Left colon (tissue), 2 donors: ENCODE results near the gene HLCS. TPM values are rescaled to one million over a fixed set of nuclear protein-coding genes. Genes with fewer than 3 reads are reported as not detected.

Source experiments
- ATAC-seq: fragments of 200-7000 bp; cut with Tn5 transposase; one replicate; pipeline ENCODE4 v1.9.1; 2020; ENCODE audit warnings: mild to moderate bottlenecking, moderate library complexity
- DNase-seq, 2 donors: peaks; one replicate each; pipeline ENCODE4 v3.0.0-alpha.2; 2020
- intact Hi-C, 2 donors: fragments of 100-400 bp; cut with DNase I in 1 of 2; cut with micrococcal nuclease in 1 of 2; formaldehyde crosslinking; loops; one replicate each; pipeline versions ENCODE4 v1.11.2 to v1.14.0; 2022; cut with DNase I, micrococcal nuclease
- total RNA-seq, 2 donors: library from RNA; stranded (reverse); fragmentation: NEBNext Ultra II Directional; extraction: Animal tissue kit (Norgen Biotek cat#: 25700); gene quantifications; one replicate each; pipeline ENCODE4 v1.2.1, GENCODE V29; 2021
- donor health status: DM: no; HTN: no; CAD: no.
- donor health status: DM: yes; HTN: yes; CAD: no.

The HLCS gene
- total RNA-seq, 2 donors from 2014 or later: 14.1 to 18.8 TPM

DNA sequence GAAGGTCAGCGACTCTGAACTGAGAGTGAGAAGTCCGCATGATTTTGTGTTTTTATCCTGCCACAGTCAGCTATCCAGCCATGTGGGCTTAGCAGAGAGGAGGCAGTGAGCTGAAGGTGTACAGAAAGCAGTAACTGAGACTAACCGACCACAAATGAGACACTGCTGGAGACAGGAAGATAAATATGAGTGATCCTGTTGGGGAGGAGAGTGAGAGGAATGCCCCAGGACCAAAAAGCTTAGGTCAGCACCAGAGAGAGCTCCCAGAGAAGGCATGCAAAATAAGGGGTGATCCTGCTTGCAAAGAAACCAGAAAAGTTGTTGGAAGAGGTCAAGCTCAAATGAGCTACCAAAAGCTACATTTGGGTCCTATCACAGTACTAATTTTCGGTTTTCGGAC is 63.7 kb downstream of the HLCS start:
- no peak for DNase-seq
- intact Hi-C loops: no loop called here
- no peak for ATAC-seq

DNA sequence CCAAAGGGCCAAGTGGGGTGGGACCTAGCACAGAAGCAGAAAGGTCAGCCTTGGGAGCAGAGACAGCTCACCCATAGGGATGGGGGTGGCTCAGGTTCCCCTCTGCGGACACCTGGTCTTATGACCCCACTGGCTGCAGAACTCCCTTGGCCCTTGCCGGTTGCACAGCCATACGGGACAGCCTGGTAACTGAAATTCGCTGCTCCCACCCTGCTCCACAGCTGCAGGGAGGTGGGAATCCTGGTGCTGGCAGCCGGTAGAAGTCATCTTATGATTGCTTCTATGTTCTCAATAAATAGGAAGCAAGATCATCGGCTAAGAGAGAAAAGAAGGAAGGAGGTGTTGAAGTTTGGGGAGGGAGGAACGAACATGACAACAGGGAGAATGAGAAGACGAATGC is 64.1 kb downstream of the HLCS start:
- intact Hi-C loops: no loop called here
- DNase-seq: no peak
- no peak for ATAC-seq

DNA sequence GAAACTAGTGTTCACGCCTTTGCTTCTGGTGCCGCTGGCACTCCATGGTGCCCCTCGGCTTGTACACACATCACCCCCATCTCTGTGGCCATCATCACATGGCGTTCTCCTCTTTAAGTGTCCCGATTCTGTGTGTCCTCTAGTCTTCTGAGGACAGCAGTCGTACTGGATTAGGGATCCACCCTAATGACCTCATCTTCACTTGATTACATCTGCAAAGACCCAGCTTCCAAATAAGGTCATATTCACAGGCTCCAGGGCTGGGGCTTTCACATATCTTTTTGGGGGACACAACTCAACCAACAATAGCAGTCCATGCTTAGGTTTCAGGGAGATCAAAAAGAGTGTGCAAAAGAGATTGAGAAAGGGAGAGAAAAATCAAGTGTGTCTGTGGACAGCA is 64.9 kb downstream of the HLCS start:
- no peak for DNase-seq
- ATAC-seq: no peak
- intact Hi-C loops: no loop called here

DNA sequence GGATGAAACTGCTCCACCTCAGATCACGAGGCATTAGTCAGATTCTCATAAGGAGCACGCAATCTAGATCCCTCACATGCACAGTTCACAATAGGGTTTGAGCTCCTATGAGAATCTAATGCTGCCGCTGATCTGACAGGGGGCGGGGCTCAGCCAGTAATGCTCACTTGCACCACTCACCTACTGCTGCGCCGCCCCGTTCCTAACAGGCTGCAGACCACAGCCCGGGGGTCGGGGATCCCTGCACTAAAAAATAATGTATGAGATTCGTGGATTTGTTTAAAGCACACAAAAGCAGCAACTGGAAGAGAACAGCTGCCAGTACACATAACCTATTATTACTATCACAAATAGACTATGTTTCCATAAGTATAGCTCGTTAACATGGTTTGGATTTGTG is 72.9 kb downstream of the HLCS start:
- intact Hi-C loops: no loop called here
- ATAC-seq (no peak), DNase-seq (no peak)

DNA sequence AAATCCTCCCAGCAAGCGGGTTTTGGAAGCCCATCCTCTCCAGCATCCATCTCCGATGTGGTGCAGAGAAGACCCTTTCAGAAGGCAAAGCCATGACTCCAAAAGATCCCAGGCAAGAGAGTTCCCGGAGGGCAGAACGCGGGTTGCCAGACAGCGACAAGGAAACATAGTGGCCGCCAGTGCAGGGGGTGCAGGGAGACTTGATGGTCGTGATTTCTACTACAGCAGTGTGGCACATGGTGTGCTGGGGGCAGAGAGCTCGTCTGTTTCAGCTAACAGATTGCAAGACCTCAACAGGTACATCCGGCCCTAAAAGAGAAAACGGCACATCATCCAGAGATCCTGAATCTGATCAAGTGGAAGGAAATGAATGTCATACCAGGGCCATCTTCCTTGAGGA is 74.3 kb downstream of the HLCS start:
- no peak for ATAC-seq
- intact Hi-C loops: no loop called here
- no peak for DNase-seq

DNA sequence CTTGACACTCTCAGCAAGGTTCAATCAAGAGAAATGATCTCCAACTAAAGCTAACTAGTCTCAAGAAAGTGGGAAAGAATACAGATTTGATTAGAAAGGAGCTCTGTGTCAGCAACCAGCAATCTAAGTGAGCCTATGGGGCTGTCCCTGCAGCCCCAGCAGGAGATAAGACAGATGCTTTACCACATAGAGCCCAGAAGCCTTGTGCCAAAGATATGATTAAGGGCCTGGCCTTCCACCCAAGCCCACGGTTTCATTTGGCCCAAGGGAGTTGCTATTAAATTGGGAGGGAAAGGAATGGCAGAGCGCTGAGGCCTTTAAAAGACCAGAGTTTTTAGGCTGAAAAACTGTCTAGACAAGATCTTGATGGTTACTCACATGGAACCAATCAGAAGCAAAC is 74.8 kb downstream of the HLCS start:
- intact Hi-C loops: no loop called here
- no peak for ATAC-seq
- no peak for DNase-seq

DNA sequence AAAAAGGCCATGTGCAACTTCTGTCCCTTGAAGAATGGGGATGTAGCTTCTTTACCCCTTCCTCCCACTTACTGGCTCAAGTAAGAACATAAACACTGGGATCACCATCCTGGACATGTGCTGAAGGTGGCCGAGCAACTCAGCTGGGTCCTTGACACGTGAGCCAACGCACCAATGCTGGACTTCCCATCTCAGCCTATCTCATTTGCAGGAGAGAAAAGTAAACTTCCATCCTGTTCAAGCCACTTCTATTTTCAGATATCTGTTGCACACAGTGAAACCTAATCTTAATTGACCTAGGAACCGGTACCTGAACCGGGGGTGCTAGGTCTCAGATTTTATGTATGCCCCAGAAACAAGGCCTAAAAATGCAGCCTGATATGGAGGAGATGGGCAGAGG is 75.3 kb downstream of the HLCS start:
- ATAC-seq: no peak
- no peak for DNase-seq
- intact Hi-C loops: no loop called here

DNA sequence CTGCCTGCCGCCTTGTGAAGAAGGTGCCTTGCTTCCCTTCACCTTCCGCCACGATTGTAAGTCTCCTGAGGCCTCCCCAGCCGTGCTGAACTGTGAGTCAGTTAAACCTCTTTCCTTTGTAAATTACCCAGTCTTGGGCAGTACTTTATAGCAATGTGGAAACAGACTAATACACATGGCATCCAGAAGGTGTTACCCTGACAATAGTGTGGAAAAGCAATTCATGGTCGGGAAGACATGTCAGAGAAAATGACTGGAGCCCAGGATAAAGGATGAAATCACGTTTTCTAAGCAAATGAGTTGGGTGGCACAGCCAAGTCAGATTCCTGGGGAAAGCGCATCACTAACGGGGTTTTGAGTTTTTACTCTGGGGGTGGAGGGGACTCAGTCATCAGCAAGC is 76.4 kb downstream of the HLCS start:
- no peak for ATAC-seq
- intact Hi-C loops: no loop called here
- no peak for DNase-seq

DNA sequence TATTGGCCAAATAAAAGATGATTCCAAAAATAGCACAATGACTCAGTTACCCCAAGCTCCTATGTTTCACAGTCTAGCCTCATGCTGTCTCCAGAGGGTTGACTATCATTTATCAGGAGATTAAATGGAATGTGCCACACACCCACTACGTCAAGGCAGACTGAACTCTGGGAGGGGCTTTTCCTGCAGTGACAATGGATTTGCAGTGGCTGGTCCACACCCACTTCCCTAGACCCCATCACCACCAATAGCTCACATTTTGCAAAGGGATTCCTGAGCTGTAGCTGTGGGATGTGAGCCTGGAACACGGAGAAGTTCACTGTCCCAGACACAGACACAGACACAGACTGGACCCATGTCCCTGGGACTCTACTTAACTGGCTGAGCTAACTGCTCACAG is 77.1 kb downstream of the HLCS start:
- intact Hi-C loops: no loop called here
- ATAC-seq (no peak), DNase-seq (no peak)

DNA sequence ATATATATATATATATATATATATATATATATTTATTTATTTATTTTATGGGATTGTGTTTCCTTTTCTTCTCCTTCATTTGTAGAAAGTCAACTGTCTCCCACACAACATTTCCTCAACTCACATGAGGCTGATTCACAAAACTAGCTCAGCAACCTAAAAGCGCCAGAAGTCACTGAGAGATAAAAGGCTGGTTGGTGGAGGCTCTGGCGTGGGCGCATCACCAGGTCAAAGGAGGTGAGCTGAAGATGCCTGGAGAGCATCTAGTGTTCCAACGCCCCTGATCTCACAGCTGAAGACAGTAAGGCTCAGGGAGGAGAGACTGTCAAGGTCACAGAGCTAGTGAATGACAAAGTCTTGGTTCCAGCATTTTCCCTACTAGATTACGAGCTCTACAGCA is 78.0 kb downstream of the HLCS start:
- intact Hi-C loops: no loop called here
- DNase-seq (no peak), ATAC-seq (no peak)

DNA sequence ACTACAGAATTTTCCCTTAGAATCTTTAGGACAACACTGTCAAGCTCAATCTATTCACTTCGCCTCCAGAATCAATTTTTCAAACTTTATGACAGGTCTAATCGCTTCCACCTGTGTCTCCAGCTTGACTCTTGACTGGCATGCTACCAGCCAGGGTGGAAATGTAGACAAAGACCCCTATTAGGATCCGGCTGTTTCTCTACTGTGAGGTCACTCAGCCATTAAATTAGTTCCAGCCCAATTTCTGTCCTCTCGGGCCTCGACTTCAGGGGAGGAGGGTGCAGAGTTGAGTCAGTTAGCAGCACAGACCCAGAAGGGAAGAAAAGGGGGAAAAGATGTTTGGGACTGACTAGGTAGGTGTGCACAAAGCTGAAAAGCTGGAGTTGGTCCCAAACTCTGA is 78.5 kb downstream of the HLCS start:
- no peak for ATAC-seq
- intact Hi-C loops: no loop called here
- DNase-seq: no peak

DNA sequence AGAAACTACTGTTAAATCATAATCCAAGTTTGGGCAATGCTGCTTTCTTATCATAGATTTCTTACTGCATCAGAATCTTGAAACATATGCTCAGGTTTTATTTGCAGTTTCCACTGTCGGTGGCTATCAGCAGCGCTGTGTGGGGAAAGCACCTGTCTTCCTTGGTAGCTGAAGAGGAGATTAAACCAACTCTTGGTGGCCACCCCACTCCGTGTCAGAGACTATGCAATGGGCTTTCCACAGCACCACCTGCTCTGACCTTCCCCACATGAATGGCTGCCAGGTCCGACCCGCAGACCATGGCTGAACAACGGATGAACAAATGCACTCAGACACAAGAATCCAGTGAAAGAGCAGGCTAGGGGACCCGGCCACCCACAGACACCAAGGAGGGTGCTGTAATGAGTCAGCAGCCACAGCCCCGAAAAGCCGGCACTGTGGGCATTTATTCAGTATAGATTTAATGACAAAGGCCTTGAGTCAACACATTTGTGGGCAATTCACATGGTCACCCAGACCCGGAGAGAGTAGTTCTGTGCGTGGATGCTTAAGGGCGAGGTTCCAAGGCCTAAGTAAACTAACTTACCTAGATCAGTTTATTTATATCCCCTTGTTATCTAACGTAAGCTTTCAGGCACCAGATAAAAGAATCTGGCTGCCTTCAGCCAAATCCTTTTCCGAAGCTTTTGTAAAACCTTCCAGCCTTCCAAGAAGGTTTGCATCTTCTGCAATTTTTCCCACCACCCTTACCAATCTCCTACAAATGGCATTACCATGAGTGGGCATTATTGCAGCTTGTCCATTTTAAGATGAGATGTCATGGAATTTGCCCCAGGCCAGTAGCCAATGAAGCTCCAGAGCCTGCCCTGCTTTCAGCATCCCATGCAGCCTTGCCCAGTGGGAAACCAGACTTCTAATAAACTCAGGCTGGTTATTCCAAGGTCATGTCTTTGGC is 82.7 kb downstream of the HLCS start:
- no peak for DNase-seq
- intact Hi-C loops: no loop called here
- no peak for ATAC-seq

DNA sequence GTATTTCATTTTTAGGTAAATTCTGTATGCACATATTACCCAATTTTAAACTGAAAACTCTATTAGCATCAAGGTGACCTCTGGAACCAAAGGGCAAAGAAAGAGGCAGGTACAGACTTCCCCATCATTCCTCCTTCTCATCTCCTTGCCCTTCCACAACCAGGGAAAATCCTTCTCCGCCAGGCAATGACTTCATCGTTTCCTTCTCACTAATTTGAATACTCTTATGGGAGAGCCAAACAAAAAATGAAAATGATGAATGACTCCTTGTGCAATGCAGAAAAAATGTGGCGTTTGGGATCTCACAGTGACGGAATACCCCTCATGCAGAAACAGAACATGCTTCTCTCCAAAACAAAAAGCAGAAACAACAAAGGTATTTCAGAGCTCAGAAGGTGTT is 83.7 kb downstream of the HLCS start:
- no peak for ATAC-seq
- intact Hi-C loops: no loop called here
- DNase-seq: no peak

DNA sequence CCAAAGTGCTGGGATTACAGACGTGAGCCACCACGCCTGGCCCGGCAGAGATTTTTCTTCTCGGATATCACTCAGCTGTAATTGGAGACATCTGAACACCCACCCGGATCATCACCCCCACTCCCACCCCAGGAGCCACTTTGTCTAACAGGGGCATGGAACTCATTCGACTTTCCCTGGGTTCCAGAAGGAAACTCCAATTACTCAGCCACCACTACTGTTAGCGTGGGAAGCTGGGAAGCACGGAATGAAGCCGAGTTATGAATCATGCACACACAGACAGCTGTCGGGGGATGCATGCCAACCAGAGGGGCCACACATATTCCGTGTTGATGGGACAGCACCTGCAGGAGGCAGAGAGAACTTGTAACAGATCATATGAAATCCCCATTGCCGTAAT is 85.2 kb downstream of the HLCS start:
- ATAC-seq: no peak
- intact Hi-C loops: no loop called here
- DNase-seq: no peak

DNA sequence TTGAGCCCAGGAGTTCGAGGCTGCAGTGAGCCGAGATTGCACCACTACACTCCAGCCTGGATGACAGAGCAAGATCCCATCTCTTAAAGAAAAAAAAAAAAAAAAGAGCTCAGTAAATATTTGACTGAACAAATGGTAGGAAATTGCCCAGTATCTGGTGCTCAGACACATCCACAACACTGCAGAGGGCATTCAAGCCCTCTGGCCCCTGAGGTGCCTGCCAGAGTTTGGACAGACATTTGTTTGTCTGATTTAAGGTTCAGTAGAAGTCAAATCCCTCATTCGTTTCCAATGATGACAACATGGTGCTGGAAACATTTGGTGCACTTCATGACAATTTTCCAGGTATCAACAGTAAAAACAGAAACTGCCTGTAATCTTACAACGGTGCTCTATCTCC is 86.6 kb downstream of the HLCS start:
- intact Hi-C loops: no loop called here
- no peak for DNase-seq
- ATAC-seq: no peak

DNA sequence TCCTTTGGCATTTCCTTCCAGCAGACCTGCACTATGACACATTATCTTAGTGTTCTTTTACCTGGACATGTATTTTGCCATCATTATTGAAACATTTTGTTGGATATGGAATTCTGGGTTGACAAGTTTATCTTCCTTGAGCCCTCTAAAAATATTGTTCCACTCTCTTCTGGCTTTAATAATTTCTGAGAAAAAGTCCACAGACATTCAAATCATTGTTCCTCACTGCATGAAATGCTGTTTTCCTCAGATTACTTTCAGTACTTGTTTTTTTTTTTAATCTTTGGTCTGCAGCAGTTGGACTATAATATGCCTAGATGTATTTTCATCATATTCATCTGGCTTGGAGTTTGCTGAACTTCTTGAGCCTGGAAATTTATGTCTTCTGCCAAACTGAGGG is 88.7 kb downstream of the HLCS start:
- intact Hi-C loops: no loop called here
- no peak for DNase-seq
- ATAC-seq: no peak

DNA sequence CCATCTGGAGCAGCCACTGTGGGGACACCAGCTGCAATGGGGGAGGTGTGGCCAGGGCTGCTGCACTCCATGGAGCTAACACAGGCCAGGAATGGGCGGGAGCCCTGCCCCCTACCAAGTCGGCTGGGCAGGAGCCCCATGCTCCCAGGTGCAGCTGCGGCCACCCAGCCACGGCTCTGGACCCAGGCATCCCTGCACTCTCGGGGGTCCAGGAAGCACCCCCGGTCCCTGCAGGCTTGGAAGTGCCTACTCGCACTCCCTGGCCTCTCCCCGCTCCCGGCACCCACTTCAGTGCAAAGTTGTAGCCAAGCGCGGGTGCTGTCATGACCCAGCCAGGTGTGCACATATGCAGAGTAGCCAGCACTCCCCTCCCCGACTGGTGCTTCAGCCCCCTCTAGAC is 91.8 kb downstream of the HLCS start:
- DNase-seq (no peak), ATAC-seq (no peak)
- intact Hi-C loops: no loop called here

DNA sequence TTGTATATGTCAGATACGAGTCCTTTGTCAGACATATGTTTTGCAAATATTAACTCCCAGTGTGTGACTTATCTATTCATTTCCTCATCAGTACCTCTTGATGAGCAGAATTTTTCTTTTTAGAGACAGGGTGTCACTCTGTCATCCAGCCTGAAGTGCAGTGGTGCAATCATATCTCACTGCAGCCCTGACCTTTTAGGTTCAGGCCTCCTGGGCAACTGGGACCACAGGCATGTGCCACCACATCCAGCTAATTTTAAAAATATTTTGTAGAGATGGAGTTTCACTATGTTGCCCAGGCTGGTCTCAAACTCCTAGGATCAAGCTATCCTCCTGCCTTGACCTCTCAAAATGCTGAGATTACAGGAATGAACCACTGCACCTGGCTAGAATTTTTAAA is 93.0 kb downstream of the HLCS start:
- ATAC-seq (no peak), DNase-seq (no peak)
- intact Hi-C loops: no loop called here

DNA sequence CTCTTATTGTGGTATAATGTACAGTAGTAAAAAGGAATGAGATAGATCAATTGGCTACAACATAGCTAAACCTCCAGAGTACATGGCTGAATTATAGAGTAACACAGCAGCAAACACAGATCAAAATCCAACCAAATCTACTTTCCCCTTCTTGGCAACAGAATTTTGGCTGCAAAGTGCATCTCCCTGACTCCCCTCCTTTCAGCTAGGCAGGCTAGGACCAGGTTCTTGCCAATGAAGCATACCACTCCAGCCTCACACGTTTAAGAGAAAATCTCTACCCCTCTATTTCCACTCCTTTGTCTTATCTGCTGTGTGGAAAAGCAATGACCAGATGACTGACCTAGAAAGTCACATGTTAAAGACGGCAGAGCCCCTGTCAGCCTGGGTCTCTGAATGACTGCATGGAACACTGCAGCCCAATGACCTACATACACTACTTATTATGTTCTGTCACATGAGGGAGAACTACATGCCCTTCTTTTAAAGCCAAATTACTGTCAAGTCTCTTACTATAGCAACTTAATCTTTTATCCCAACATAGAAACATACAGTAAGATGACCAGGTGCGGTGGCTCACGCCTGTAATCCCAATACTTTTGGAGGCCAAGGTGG is 99.1 kb downstream of the HLCS start:
- intact Hi-C loops: no loop called here
- DNase-seq (no peak), ATAC-seq (no peak)

DNA sequence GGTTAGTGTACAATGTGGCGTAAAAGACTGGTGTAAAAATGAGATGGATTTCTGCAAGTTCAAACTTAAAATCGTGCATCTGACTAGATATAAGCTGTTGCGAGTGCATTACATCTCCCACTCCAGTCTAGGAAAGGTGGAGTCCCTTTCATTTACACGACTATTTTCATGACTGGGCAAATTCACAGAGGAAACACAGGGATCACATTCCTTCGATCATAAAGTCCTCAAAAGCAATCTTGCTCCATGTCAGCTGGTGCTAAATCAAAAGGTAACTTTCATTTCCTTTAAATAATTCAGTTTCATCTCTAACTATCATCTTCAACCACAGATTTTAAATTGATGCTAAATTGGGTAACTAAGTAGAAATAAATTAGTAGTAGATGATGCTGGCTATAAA is 100.0 kb downstream of the HLCS start:
- DNase-seq: no peak
- no peak for ATAC-seq
- intact Hi-C loops: no loop called here

DNA sequence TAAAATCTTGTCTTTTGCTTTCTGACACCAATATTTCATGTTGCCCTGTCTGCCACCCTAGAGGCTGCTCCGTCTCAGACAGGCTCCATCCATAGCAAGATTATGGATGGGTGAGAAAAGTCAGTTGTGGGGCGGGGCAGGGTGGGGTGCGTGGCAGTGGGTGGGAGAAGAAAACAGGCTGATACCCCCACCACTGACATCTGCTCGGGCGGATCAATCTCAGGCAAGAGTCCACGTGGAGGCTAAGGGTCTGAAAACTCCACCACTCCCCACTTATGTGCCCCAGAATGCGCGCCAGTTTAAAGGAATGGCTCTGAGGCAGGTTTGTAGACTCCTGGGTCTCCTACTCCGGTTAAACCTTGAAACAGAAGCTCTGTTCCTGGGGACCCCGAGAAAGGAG is 101.5 kb downstream of the HLCS start:
- ATAC-seq (no peak), DNase-seq (no peak)
- intact Hi-C loops: no loop called here
